K562 (cell line): ENCODE data around the gene FBLIM1. TPM values are rescaled to one million over a fixed set of nuclear protein-coding genes. Genes with fewer than 3 reads are reported as not detected.

Experiments used
- BRCA1 ChIP-seq, 2 experiments: fragments of 450-650 bp in 1 of 2; sonication (generic) in 1 of 2; formaldehyde crosslinking in 1 of 2; IDR thresholded peaks; 2 replicates each; pipeline versions ENCODE4 v1.5.0 to v1.6.1; 2017 to 2020; ENCODE audit warnings: mild to moderate bottlenecking in 1 of 2, missing genetic modification reagents in 1 of 2
- PHF8 ChIP-seq: fragments of 200-600 bp; sonication (generic); IDR thresholded peaks from 2 replicates; pipeline ENCODE4 v1.6.1; 2012; ENCODE audit warnings: mixed run types, mild to moderate bottlenecking, inconsistent platforms, low read length, moderate library complexity, borderline replicate concordance
- SIRT6 ChIP-seq: IDR thresholded peaks from one replicate; pipeline ENCODE4 v1.6.1; 2012; ENCODE audit warnings: low read depth, mild to moderate bottlenecking, control low read depth, inconsistent platforms, low read length, moderate library complexity
- SREBF1 ChIP-seq: fragments of 150-350 bp; IDR thresholded peaks from 2 replicates; pipeline ENCODE4 v1.6.1; 2014; ENCODE audit warnings: antibody characterized with exemption, low read depth, low read length, borderline replicate concordance
- ZNF282 ChIP-seq: sonication (generic); formaldehyde crosslinking; IDR thresholded peaks from 2 replicates; pipeline ENCODE4 v1.8.1; 2023; ENCODE audit warnings: missing genetic modification reagents
- polyA plus RNA-seq, 8 experiments: library from polyadenylated mRNA; depleted of rRNA in 4 of 8; stranded (reverse) in 5 of 8; unstranded in 3 of 8; fragments of >200 nt; fragmentation: Nextera tagmentation in 2 of 8; fragmentation: Illumina TruSeq in 1 of 8; extraction: Ambion mirVana in 2 of 8; extraction: Trizol in 1 of 8; gene quantifications; 2 replicates each; pipeline versions ENCODE4 v1.2.1 to v1.2.3, GENCODE V29; 2011 to 2014; ENCODE audit warnings: inconsistent platforms in 1 of 8, missing spikeins in 1 of 8
- total RNA-seq, 7 experiments: library from RNA; depleted of rRNA in 6 of 7; stranded (reverse); fragments of >200 nt in 6 of 7; fragmentation: Illumina TruSeq in 2 of 7; extraction: Trizol in 2 of 7; gene quantifications; 2 replicates each; pipeline versions ENCODE4 v1.2.1 to v1.2.3, GENCODE V29; 2011 to 2021; ENCODE audit warnings: low replicate concordance in 1 of 7
- TF ChIP-seq, protein P1 (sequence below), 2 experiments: fragments of 450-650 bp; IDR thresholded peaks; 2 replicates each; pipeline ENCODE4 v1.6.1; 2016; ENCODE audit warnings: mild to moderate bottlenecking in 2 of 2, borderline replicate concordance in 1 of 2, low read depth in 1 of 2, moderate library complexity in 1 of 2

The FBLIM1 gene
- total and polyA plus RNA-seq, 9 of the 15 experiments (the other 6 are each of a cell fraction or from before 2014, with no cell fraction given): 0.14 to 0.24 TPM; not detected in 7

DNA sequence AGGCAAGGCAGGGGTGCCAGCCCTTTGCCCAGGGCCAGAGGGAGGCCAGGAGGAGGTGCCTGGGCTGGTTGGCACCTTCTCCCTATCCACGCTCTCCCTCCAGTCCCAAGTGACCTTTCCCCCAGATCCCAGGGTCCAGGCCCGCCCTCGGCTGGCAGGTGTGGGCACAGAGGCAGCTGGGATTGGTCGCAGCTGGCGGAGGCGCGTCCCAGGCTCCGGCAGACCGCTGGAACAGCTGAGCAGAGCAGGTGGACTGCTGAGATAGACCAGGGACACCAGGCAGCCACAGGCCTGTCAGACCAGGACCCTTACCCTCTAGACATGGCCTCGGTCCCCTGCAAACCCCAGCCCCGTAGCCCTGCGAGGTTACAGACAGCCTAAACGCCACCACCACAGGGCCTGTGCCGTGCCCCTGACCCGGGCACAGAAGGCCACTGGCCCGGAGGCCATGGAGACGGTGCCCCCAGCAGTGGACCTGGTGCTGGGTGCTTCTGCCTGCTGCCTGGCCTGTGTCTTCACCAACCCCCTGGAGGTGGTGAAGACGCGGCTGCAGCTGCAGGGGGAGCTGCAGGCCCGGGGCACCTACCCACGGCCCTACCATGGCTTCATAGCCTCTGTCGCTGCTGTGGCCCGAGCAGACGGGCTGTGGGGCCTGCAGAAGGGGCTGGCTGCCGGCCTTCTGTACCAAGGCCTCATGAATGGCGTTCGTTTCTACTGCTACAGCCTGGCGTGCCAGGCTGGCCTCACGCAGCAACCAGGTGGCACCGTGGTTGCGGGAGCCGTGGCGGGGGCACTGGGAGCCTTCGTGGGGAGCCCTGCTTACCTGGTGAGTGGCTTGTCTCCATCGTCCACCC lies 22.3 kb upstream of the FBLIM1 start, which contains the start of gene SLC25A34 (continued):
- TF ChIP-seq ZNF282 (CRISPR knock-in tag) (0 out of 2 replicates have a peak, but pooled peaks have one; percentile 52), SIRT6 (no peak), BRCA1 (IDR thresholded peaks at IDR 0.05) (no peak), BRCA1 (CRISPR knock-in tag; IDR thresholded peaks at IDR 0.05) (no peak), SREBF1 (no peak), PHF8 (no peak)
- TF ChIP-seq, protein P1, sequence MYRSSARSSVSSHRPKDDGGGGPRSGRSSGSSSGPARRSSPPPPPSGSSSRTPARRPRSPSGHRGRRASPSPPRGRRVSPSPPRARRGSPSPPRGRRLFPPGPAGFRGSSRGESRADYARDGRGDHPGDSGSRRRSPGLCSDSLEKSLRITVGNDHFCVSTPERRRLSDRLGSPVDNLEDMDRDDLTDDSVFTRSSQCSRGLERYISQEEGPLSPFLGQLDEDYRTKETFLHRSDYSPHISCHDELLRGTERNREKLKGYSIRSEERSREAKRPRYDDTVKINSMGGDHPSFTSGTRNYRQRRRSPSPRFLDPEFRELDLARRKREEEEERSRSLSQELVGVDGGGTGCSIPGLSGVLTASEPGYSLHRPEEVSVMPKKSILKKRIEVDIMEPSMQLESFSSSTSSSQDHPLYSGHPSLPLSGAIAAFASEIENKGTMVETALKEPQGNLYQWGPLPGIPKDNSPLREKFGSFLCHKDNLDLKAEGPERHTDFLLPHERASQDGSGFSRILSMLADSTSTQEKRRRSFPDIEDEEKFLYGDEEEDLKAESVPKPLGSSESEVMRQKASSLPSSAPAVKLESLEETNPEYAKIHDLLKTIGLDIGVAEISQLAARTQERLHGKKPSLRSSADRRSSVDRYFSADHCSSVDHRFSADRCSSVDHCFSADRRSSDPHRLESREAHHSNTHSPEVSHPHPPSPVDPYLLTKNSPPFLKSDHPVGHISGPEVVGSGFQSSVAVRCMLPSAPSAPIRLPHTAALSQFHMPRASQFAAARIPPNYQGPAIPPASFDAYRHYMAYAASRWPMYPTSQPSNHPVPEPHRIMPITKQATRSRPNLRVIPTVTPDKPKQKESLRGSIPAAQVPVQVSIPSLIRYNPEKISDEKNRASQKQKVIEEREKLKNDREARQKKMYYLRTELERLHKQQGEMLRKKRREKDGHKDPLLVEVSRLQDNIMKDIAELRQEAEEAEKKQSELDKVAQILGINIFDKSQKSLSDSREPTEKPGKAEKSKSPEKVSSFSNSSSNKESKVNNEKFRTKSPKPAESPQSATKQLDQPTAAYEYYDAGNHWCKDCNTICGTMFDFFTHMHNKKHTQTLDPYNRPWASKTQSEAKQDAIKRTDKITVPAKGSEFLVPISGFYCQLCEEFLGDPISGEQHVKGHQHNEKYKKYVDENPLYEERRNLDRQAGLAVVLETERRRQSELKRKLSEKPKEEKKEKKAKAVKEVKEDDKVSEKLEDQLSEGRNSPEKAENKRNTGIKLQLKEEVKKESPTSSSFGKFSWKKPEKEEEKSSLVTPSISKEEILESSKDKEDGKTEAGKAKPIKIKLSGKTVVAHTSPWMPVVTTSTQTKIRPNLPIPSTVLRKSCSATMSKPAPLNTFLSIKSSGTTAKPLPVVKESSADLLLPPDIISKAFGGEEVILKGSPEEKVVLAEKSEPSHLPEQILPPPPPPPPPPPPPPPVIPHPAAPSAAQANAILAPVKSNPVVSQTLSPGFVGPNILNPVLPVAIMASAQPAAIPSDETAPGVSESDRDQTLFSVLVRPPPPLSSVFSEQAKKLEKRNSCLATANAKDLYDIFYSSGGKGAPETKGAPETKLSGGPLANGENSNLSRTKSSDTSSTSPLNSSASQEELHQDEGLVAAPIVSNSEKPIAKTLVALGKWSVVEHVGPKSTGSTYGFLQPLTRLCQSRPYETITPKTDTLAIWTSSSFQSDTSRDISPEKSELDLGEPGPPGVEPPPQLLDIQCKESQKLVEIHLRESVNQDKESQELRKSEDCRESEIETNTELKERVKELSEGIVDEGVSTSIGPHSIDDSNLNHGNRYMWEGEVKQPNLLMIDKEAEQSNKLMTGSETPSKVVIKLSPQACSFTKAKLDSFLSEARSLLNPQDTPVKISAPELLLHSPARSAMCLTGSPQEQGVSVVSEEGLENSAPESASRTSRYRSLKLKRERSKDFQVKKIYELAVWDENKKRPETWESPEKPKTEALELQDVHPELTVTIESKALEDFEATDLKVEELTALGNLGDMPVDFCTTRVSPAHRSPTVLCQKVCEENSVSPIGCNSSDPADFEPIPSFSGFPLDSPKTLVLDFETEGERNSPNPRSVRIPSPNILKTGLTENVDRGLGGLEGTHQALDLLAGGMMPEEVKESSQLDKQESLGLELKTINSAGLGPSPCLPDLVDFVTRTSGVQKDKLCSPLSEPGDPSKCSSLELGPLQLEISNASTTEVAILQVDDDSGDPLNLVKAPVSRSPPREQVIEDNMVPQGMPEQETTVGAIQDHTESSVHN (IDR thresholded peaks at IDR 0.05; ENCODE audit: borderline replicate concordance in 1 of 2, low read depth in 1 of 2): no peak
